ENCODE results near the gene GRID1. TPM values are rescaled to one million over a fixed set of nuclear protein-coding genes. Genes with fewer than 3 reads are reported as not detected.

The GRID1 gene
- total and polyA plus RNA-seq, 10 of the 15 experiments (the other 5 are each of a cell fraction or from before 2014, with no cell fraction given): 0.04 to 0.62 (median 0.08) TPM; not detected in 5

DNA sequence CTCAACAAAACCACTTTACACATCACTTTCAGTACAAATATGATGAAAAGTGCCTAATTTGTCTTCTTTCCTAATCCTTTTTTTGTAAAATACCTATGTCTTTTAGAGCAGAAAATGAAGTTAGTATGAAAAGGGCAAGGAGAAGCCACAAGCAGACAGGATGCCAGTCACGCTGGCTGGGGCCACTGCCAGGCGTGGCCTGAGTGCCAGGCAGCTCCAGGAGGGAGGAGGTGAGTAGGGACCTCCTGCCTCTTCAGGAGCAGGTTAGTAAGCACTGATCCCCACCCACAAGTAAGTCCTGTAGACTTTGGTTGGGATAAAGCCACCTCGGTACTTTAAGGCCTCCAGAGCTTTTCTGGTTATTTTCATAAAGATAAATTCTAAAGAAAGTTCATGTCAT lies 432.0 kb downstream of the GRID1 start:
- no peak overlapping the region for H3K4me3 ChIP-seq
- no TSS peak for BruUV-seq (replicated peaks)
- TF ChIP-seq RAD21 (IDR thresholded peaks at IDR 0.05; ENCODE audit: insufficient read depth, low read depth, low read length): no peak
- TF ChIP-seq IRF4 (IDR thresholded peaks at IDR 0.05; ENCODE audit: low read depth, low read length): no peak
- TF ChIP-seq PAX5 (IDR thresholded peaks at IDR 0.05; ENCODE audit: borderline replicate concordance, low read depth, low read length): no peak
- TF ChIP-seq TCF7 (IDR thresholded peaks at IDR 0.05; ENCODE audit: borderline replicate concordance): no peak
- no peak for TF ChIP-seq SUZ12 (IDR thresholded peaks at IDR 0.05; ENCODE audit: unreplicated experiment)
- no peak for TF ChIP-seq GABPA (IDR thresholded peaks at IDR 0.05; ENCODE audit: low read depth)
- TF ChIP-seq NRF1 (conservative IDR thresholded peaks at IDR 0.05; ENCODE audit: low read depth, low read length): no peak
- TF ChIP-seq ZNF24 (IDR thresholded peaks at IDR 0.05): no peak
- TF ChIP-seq NFYB (IDR thresholded peaks at IDR 0.05; ENCODE audit: insufficient read depth, low read depth, low read length): no peak
- TF ChIP-seq, protein P1, sequence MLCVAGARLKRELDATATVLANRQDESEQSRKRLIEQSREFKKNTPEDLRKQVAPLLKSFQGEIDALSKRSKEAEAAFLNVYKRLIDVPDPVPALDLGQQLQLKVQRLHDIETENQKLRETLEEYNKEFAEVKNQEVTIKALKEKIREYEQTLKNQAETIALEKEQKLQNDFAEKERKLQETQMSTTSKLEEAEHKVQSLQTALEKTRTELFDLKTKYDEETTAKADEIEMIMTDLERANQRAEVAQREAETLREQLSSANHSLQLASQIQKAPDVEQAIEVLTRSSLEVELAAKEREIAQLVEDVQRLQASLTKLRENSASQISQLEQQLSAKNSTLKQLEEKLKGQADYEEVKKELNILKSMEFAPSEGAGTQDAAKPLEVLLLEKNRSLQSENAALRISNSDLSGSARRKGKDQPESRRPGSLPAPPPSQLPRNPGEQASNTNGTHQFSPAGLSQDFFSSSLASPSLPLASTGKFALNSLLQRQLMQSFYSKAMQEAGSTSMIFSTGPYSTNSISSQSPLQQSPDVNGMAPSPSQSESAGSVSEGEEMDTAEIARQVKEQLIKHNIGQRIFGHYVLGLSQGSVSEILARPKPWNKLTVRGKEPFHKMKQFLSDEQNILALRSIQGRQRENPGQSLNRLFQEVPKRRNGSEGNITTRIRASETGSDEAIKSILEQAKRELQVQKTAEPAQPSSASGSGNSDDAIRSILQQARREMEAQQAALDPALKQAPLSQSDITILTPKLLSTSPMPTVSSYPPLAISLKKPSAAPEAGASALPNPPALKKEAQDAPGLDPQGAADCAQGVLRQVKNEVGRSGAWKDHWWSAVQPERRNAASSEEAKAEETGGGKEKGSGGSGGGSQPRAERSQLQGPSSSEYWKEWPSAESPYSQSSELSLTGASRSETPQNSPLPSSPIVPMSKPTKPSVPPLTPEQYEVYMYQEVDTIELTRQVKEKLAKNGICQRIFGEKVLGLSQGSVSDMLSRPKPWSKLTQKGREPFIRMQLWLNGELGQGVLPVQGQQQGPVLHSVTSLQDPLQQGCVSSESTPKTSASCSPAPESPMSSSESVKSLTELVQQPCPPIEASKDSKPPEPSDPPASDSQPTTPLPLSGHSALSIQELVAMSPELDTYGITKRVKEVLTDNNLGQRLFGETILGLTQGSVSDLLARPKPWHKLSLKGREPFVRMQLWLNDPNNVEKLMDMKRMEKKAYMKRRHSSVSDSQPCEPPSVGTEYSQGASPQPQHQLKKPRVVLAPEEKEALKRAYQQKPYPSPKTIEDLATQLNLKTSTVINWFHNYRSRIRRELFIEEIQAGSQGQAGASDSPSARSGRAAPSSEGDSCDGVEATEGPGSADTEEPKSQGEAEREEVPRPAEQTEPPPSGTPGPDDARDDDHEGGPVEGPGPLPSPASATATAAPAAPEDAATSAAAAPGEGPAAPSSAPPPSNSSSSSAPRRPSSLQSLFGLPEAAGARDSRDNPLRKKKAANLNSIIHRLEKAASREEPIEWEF (IDR thresholded peaks at IDR 0.05; ENCODE audit: insufficient replicate concordance, low read depth, low read length): no peak
- H3K36me3 ChIP-seq (ENCODE audit: control insufficient read depth in 2 of 2, insufficient read depth in 2 of 2, low read length in 1 of 2): no peaks in the 10 kb centered on the region
- no peaks in the 10 kb centered on the region for H4K20me1 ChIP-seq (ENCODE audit: control insufficient read depth, insufficient read depth)
- in situ Hi-C loops (cut with MboI): no loop called here
- no peaks in the 10 kb centered on the region for H3K4me1 ChIP-seq (ENCODE audit: control insufficient read depth, insufficient read depth, low read length)
- intact Hi-C loops (cut with micrococcal nuclease; ENCODE audit: unreplicated experiment): no loop called here
- H3K79me2 ChIP-seq (ENCODE audit: control insufficient read depth, insufficient read depth, low read length): no peaks in the 10 kb centered on the region
- RAD21 ChIA-PET (ENCODE audit: unreplicated experiment): no interaction called here
- H3K9ac ChIP-seq (ENCODE audit: control insufficient read depth, insufficient read depth, low read length): no peak overlapping the region
- no peak overlapping the region for H3K4me2 ChIP-seq (ENCODE audit: control insufficient read depth, insufficient read depth)
- ATAC-seq: no peak
- SMC1A ChIA-PET (ENCODE audit: uncharacterized antibody, unreplicated experiment): interaction anchor here (1.3 kb wide), 1 partner anchor 33 kb away, joined by 3 read pairs; no protein-coding TSS in a partner anchor
- FAIRE-seq: no peak
- POLR2A ChIA-PET: no interaction called here
- WGBS (ENCODE audit: insufficient coverage, insufficient replicate concordance, low lambda C conversion rate, missing lambda C conversion rate): 59% methylated on average over 3 of the region's 3 CpGs
- H3K9me3 ChIP-seq (replicated peaks; ENCODE audit: control insufficient read depth, insufficient read depth, low read length): no peaks in the 10 kb centered on the region
- no peak overlapping the region for H2AFZ ChIP-seq (ENCODE audit: control insufficient read depth, low read depth, low read length)
- no peak overlapping the region for H3K27ac ChIP-seq (ENCODE audit: control insufficient read depth, insufficient read depth)
- CTCF ChIA-PET: no interaction called here
- no peaks in the 10 kb centered on the region; a peak in 1 of 4 replicates for H3K27me3 ChIP-seq (replicated peaks in 1 of 2; ENCODE audit: control insufficient read depth in 2 of 2, insufficient read depth in 2 of 2, low read length in 1 of 2)
- DNase-seq (ENCODE audit: low read depth, low spot score): no peak
